Liver (tissue), 9 donors: Measurements from ENCODE around the gene INPP5F. TPM values are rescaled to one million over a fixed set of nuclear protein-coding genes. Genes with fewer than 3 reads are reported as not detected.
A peak's percentile ranks its signal among the peaks of the same experiment; 100 is the strongest.

Experiments
- DNase-seq: peaks from one replicate; pipeline ENCODE4 v3.0.0-alpha.2; 2017; ENCODE audit warnings: low spot score
- H3K27ac ChIP-seq, 2 donors: one replicate each; pipeline ENCODE4 v1.7.0; 2013; ENCODE audit warnings: inconsistent platforms in 2 of 2, low read length in 2 of 2, control low read depth in 1 of 2, low read depth in 1 of 2, mild to moderate bottlenecking in 1 of 2
- H3K27me3 ChIP-seq, 4 donors: one replicate each; pipeline versions ENCODE4 v1.6.1 to v1.7.0; 2013; ENCODE audit warnings: low read length in 3 of 4, inconsistent platforms in 1 of 4, mild to moderate bottlenecking in 1 of 4, moderate library complexity in 1 of 4; ENCODE audit not compliant: control insufficient read depth in 4 of 4, insufficient read depth in 4 of 4
- H3K36me3 ChIP-seq, 4 donors: one replicate each; pipeline versions ENCODE4 v1.6.1 to v1.7.0; 2013; ENCODE audit warnings: low read length in 3 of 4, mild to moderate bottlenecking in 3 of 4, low read depth in 1 of 4, moderate library complexity in 1 of 4; ENCODE audit not compliant: control insufficient read depth in 4 of 4, insufficient read depth in 3 of 4
- H3K4me1 ChIP-seq, 4 donors: one replicate each; pipeline versions ENCODE4 v1.6.1 to v1.7.0; 2013; ENCODE audit warnings: low read length in 3 of 4, mild to moderate bottlenecking in 3 of 4, moderate library complexity in 1 of 4; ENCODE audit not compliant: control insufficient read depth in 4 of 4, insufficient read depth in 4 of 4
- H3K4me3 ChIP-seq, 3 donors: one replicate each; pipeline versions ENCODE4 v1.6.1 to v1.7.0; 2013; ENCODE audit warnings: low read length in 3 of 3, control low read depth in 1 of 3, low read depth in 1 of 3, mild to moderate bottlenecking in 1 of 3
- H3K9ac ChIP-seq, 2 donors: one replicate each; pipeline ENCODE4 v1.7.0; 2013; ENCODE audit warnings: low read length in 2 of 2, mild to moderate bottlenecking in 2 of 2, moderate library complexity in 2 of 2, control low read depth in 1 of 2, low read depth in 1 of 2
- H3K9me3 ChIP-seq, 4 donors: one replicate each; pipeline versions ENCODE4 v1.6.1 to v1.7.0; 2013; ENCODE audit warnings: low read length in 3 of 4; ENCODE audit not compliant: control insufficient read depth in 4 of 4
- EGR1 ChIP-seq, 2 donors: IDR thresholded peaks; 2 replicates each; pipeline ENCODE4 v1.6.1; 2016 to 2018; ENCODE audit warnings: antibody characterized with exemption in 2 of 2, low read depth in 2 of 2
- FOXA1 ChIP-seq: IDR thresholded peaks from 2 replicates; pipeline ENCODE4 v1.6.1; 2016; ENCODE audit warnings: antibody characterized with exemption
- FOXA2 ChIP-seq: IDR thresholded peaks from 2 replicates; pipeline ENCODE4 v1.6.1; 2016; ENCODE audit warnings: antibody characterized with exemption
- GABPA ChIP-seq, 2 donors: IDR thresholded peaks in 1 of 2; conservative IDR thresholded peaks in 1 of 2; 2 replicates each; pipeline ENCODE4 v1.6.1; 2016; ENCODE audit warnings: antibody characterized with exemption in 2 of 2, mild to moderate bottlenecking in 1 of 2, moderate library complexity in 1 of 2
- HNF4G ChIP-seq: IDR thresholded peaks from 2 replicates; pipeline ENCODE4 v1.6.1; 2016; ENCODE audit warnings: antibody characterized with exemption
- JUND ChIP-seq, 2 donors: IDR thresholded peaks; 2 replicates each; pipeline ENCODE4 v1.6.1; 2016; ENCODE audit warnings: antibody characterized with exemption in 2 of 2
- MAX ChIP-seq: IDR thresholded peaks from 2 replicates; pipeline ENCODE4 v1.6.1; 2016; ENCODE audit warnings: antibody characterized with exemption
- RAD21 ChIP-seq, 2 donors: IDR thresholded peaks; 2 replicates each; pipeline ENCODE4 v1.6.1; 2016; ENCODE audit warnings: antibody characterized with exemption in 2 of 2, mild to moderate bottlenecking in 2 of 2
- RXRA ChIP-seq, 2 donors: IDR thresholded peaks; 2 replicates each; pipeline ENCODE4 v1.6.1; 2017 to 2018; ENCODE audit warnings: antibody characterized with exemption in 2 of 2, mild to moderate bottlenecking in 1 of 2
- SP1 ChIP-seq: IDR thresholded peaks from 2 replicates; pipeline ENCODE4 v1.6.1; 2018; ENCODE audit warnings: antibody characterized with exemption, mild to moderate bottlenecking
- TAF1 ChIP-seq: conservative IDR thresholded peaks from 2 replicates; pipeline ENCODE4 v1.6.1; 2016; ENCODE audit warnings: antibody characterized with exemption, mild to moderate bottlenecking
- YY1 ChIP-seq: IDR thresholded peaks from 2 replicates; pipeline ENCODE4 v1.6.1; 2016; ENCODE audit warnings: antibody characterized with exemption, mild to moderate bottlenecking
- ZBTB33 ChIP-seq: IDR thresholded peaks from 2 replicates; pipeline ENCODE4 v1.6.1; 2016; ENCODE audit warnings: antibody characterized with exemption
- WGBS: extraction: QIAGEN DNeasy Blood & Tissue Kit; methylation state at CpG from one replicate; pipeline ENCODE4 v1.1.7; 2013; 5-methylcytosine and 5-hydroxymethylcytosine counted together
- polyA plus RNA-seq, 2 donors: library from polyadenylated mRNA; stranded (reverse) in 1 of 2; unstranded in 1 of 2; fragments of 200-250 nt in 1 of 2; fragments of >200 nt in 1 of 2; fragmentation: Nextera tagmentation in 1 of 2; extraction: Ambion mirVana in 1 of 2; gene quantifications; one replicate each; pipeline versions ENCODE4 v1.2.1 to v1.2.3, GENCODE V29; 2013 to 2015
- total RNA-seq, 2 donors: library from RNA; depleted of rRNA; stranded (reverse); fragments of >200 nt; gene quantifications; one replicate each; pipeline ENCODE4 v1.2.3, GENCODE V29; 2014
- TF ChIP-seq, protein P1 (sequence below): fragments of 150-350 bp; IDR thresholded peaks from 2 replicates; pipeline ENCODE4 v1.5.1; 2017; ENCODE audit warnings: improper control_type of control experiment, low read depth, low read length; ENCODE audit not compliant: missing input control
- TF ChIP-seq, protein P2 (sequence below): IDR thresholded peaks from 2 replicates; pipeline ENCODE4 v1.6.1; 2016; ENCODE audit warnings: antibody characterized with exemption
- TF ChIP-seq, protein P3 (sequence below): IDR thresholded peaks from 2 replicates; pipeline ENCODE4 v1.6.1; 2016; ENCODE audit warnings: antibody characterized with exemption, mild to moderate bottlenecking
- donor health status: healthy.
- donor health status: healthy.
- donor health status: healthy.
- donor health status: healthy.
- donor health status: healthy.

Gene INPP5F
- total and polyA plus RNA-seq, 4 donors = 1.1 to 8.1 (median 2.1) TPM

DNA sequence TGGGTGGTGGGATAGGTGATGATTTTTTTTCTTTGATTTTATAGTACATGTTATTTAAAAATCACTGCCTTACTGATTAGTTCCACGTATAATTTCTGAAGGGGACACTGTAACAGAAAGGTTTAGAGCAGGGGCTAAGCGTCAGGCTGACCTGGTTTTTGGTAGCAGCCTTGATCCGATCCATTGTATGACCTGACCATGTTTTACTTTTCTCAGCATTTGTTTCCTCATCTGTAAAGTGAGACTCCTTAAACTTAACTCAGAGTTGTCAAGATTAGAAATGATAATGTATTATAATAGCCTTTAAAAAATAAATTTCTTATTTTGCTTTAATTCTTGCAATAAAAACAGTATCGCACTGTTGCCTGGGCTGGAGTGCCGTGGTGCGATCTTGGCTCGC is 23.6 kb downstream of the INPP5F start:
- Histone ChIP-seq H3K27me3 (no peaks in the 10 kb centered on the region), H3K4me1 (no peaks in the 10 kb centered on the region), H3K9ac (no peak overlapping the region), H3K4me3 (no peak overlapping the region), H3K36me3 (no peaks in the 10 kb centered on the region), H3K27ac (no peak overlapping the region), H3K9me3 (no peaks in the 10 kb centered on the region)
- DNase-seq = no peak
- WGBS = 95% methylated on average over 7 of the region's 7 CpGs
- TF ChIP-seq TAF1 (no peak), EGR1 (IDR thresholded peaks at IDR 0.05; ENCODE audit: low read depth in 2 of 2) (no peak), FOXA2 (no peak), JUND (IDR thresholded peaks at IDR 0.05) (no peak), SP1 (no peak)
- TF ChIP-seq, protein P1, sequence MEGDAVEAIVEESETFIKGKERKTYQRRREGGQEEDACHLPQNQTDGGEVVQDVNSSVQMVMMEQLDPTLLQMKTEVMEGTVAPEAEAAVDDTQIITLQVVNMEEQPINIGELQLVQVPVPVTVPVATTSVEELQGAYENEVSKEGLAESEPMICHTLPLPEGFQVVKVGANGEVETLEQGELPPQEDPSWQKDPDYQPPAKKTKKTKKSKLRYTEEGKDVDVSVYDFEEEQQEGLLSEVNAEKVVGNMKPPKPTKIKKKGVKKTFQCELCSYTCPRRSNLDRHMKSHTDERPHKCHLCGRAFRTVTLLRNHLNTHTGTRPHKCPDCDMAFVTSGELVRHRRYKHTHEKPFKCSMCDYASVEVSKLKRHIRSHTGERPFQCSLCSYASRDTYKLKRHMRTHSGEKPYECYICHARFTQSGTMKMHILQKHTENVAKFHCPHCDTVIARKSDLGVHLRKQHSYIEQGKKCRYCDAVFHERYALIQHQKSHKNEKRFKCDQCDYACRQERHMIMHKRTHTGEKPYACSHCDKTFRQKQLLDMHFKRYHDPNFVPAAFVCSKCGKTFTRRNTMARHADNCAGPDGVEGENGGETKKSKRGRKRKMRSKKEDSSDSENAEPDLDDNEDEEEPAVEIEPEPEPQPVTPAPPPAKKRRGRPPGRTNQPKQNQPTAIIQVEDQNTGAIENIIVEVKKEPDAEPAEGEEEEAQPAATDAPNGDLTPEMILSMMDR = no peak

- Histone ChIP-seq H3K27ac (no peak overlapping the region), H3K4me1 (no peaks in the 10 kb centered on the region), H3K36me3 (no peaks in the 10 kb centered on the region), H3K9me3 (no peaks in the 10 kb centered on the region), H3K9ac (peak overlapping the region in 1 of 2 donors; percentile 45), H3K27me3 (no peaks in the 10 kb centered on the region), H3K4me3 (no peak overlapping the region)
- TF ChIP-seq, protein P2, sequence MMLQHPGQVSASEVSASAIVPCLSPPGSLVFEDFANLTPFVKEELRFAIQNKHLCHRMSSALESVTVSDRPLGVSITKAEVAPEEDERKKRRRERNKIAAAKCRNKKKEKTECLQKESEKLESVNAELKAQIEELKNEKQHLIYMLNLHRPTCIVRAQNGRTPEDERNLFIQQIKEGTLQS = no peak
- peak; percentile 95 to 98 for TF ChIP-seq RAD21 (IDR thresholded peaks at IDR 0.05)
- no peak for TF ChIP-seq FOXA2
- TF ChIP-seq, protein P1 = peak; percentile 87
- DNase-seq = peak; percentile 57
- 35% methylated on average over 9 of the region's 9 CpGs for WGBS
Measured at GRCh38 chr10:119750391-119751230, 24.8 kb downstream of the INPP5F start.

- H3K9ac ChIP-seq = no peak overlapping the region
- no peak overlapping the region for H3K4me3 ChIP-seq
- H3K4me1 ChIP-seq = no peaks in the 10 kb centered on the region
- no peak overlapping the region for H3K27ac ChIP-seq
- DNase-seq = no peak
- no peaks in the 10 kb centered on the region for H3K27me3 ChIP-seq
- no peaks in the 10 kb centered on the region for H3K9me3 ChIP-seq
- H3K36me3 ChIP-seq = no peaks in the 10 kb centered on the region
- WGBS = 87% methylated on average over 2 of the region's 2 CpGs
- TF ChIP-seq RXRA (IDR thresholded peaks at IDR 0.05) = no peak
- TF ChIP-seq FOXA1 = no peak
- no peak for TF ChIP-seq YY1
- no peak for TF ChIP-seq MAX
- no peak for TF ChIP-seq EGR1 (IDR thresholded peaks at IDR 0.05; ENCODE audit: low read depth in 2 of 2)
- no peak for TF ChIP-seq ZBTB33
- no peak for TF ChIP-seq GABPA (IDR thresholded peaks at IDR 0.05 in 1 of 2, conservative IDR thresholded peaks at IDR 0.05 in 1 of 2)
- TF ChIP-seq HNF4G = no peak
- TF ChIP-seq, protein P2 = no peak
- no peak for TF ChIP-seq JUND (IDR thresholded peaks at IDR 0.05)
- TF ChIP-seq, protein P3, sequence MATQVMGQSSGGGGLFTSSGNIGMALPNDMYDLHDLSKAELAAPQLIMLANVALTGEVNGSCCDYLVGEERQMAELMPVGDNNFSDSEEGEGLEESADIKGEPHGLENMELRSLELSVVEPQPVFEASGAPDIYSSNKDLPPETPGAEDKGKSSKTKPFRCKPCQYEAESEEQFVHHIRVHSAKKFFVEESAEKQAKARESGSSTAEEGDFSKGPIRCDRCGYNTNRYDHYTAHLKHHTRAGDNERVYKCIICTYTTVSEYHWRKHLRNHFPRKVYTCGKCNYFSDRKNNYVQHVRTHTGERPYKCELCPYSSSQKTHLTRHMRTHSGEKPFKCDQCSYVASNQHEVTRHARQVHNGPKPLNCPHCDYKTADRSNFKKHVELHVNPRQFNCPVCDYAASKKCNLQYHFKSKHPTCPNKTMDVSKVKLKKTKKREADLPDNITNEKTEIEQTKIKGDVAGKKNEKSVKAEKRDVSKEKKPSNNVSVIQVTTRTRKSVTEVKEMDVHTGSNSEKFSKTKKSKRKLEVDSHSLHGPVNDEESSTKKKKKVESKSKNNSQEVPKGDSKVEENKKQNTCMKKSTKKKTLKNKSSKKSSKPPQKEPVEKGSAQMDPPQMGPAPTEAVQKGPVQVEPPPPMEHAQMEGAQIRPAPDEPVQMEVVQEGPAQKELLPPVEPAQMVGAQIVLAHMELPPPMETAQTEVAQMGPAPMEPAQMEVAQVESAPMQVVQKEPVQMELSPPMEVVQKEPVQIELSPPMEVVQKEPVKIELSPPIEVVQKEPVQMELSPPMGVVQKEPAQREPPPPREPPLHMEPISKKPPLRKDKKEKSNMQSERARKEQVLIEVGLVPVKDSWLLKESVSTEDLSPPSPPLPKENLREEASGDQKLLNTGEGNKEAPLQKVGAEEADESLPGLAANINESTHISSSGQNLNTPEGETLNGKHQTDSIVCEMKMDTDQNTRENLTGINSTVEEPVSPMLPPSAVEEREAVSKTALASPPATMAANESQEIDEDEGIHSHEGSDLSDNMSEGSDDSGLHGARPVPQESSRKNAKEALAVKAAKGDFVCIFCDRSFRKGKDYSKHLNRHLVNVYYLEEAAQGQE = no peak
- no peak for TF ChIP-seq TAF1
Measured at GRCh38 chr10:119753309-119753708, 27.5 kb downstream of the INPP5F start.
